ENCODE measurements around the gene BUD13. TPM values are rescaled to one million over a fixed set of nuclear protein-coding genes. Genes with fewer than 3 reads are reported as not detected.

The BUD13 gene
- total and polyA plus RNA-seq, 2 of the 13 experiments (the other 11 are each of a cell fraction or from before 2014, with no cell fraction given), result 13.3 to 25.9 TPM

DNA sequence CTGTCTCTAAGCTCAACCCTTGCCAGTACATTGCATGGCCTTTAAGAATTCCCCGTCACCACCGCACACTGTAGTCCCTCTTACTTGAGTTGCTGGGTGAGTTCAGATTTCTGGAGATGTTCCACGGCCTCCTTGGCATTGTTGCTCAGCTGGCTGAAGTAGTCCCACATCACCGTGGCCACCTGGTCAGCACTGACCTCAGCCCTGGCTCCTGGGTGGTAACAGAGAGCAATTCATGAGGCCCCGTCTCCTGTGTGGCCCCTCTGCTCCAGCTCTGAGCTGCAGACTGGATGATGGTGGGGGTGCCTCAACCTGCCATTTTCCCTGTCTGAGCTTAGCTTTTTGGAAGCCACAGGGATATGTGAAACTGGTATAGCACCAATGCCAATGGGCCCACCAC is 49.8 kb upstream of the BUD13 start:
- Histone ChIP-seq H2AFZ (ENCODE audit: low read length) (no peak overlapping the region), H3K9me3 (ENCODE audit: low read length) (no peaks in the 10 kb centered on the region), H4K20me1 (ENCODE audit: insufficient read depth, low read length) (no peaks in the 10 kb centered on the region), H3K36me3 (replicated peaks in 1 of 2; ENCODE audit: control insufficient read depth in 1 of 2, insufficient read depth in 2 of 2, low read length in 2 of 2) (no peaks in the 10 kb centered on the region), H3K27me3 (ENCODE audit: control insufficient read depth in 1 of 2, insufficient read depth in 2 of 2, low read length in 2 of 2) (no peaks in the 10 kb centered on the region), H3K27ac (ENCODE audit: extremely low read length, insufficient read depth, low read length) (no peak overlapping the region), H3K4me3 (replicated peaks in 1 of 3; ENCODE audit: insufficient read depth in 1 of 3, low read depth in 2 of 3, low read length in 3 of 3) (no peak overlapping the region), H3K79me2 (ENCODE audit: insufficient read depth, low read length) (no peaks in the 10 kb centered on the region), H3K4me1 (ENCODE audit: insufficient read depth, low read length) (peaks cover 61% of the 10 kb centered on the region), H3K9ac (ENCODE audit: insufficient read depth, low read depth, low read length) (no peak overlapping the region), H3K4me2 (ENCODE audit: low read depth, low read length) (no peak overlapping the region)
- intact Hi-C loops (cut with micrococcal nuclease; ENCODE audit: unreplicated experiment) (no loop called here), in situ Hi-C loops (cut with HindIII; ENCODE audit: extremely low pct_ligation_motif_present, low pct_unique_long_range_greater_than_20kb) (no loop called here)
- FAIRE-seq (no peak), ATAC-seq (no peak), DNase-seq (ENCODE audit: low spot score) (no peak)
- 80% methylated on average over 3 of the region's 5 CpGs for WGBS (ENCODE audit: low lambda C conversion rate)
- CTCF ChIA-PET (ENCODE audit: low intra/inter-chr PET ratio, low total read pairs), result no interaction called here
- POLR2A ChIA-PET, result interaction anchor here (8.7 to 18.4 kb wide), 4 partner anchors 9 to 29 kb away, joined by 105 to 1365 read pairs (median 570); partner anchors contain the start of genes APOA1, APOA5 and ZPR1
- no TSS peak for BruUV-seq (replicated peaks)
- no peak for TF ChIP-seq EEA1 (CRISPR knock-in tag; IDR thresholded peaks at IDR 0.05; ENCODE audit: borderline replicate concordance)
- TF ChIP-seq ZNF598 (CRISPR knock-in tag; IDR thresholded peaks at IDR 0.05; ENCODE audit: borderline replicate concordance), result 0 out of 2 replicates have a peak, but pooled peaks have one; percentile 68

GRCh38 chr11:116821050-116821918 is 48.5 kb upstream of the BUD13 start:
- Histone ChIP-seq H4K20me1 (ENCODE audit: insufficient read depth, low read length) (no peaks in the 10 kb centered on the region), H3K27ac (ENCODE audit: extremely low read length, insufficient read depth, low read length) (no peak overlapping the region), H3K79me2 (ENCODE audit: insufficient read depth, low read length) (no peaks in the 10 kb centered on the region), H3K27me3 (ENCODE audit: control insufficient read depth in 1 of 2, insufficient read depth in 2 of 2, low read length in 2 of 2) (no peaks in the 10 kb centered on the region), H3K4me3 (replicated peaks in 1 of 3; ENCODE audit: insufficient read depth in 1 of 3, low read depth in 2 of 3, low read length in 3 of 3) (no peak overlapping the region), H3K4me1 (ENCODE audit: insufficient read depth, low read length) (peaks cover 61% of the 10 kb centered on the region), H2AFZ (ENCODE audit: low read length) (no peak overlapping the region), H3K4me2 (ENCODE audit: low read depth, low read length) (no peak overlapping the region), H3K9me3 (ENCODE audit: low read length) (no peaks in the 10 kb centered on the region), H3K9ac (ENCODE audit: insufficient read depth, low read depth, low read length) (no peak overlapping the region), H3K36me3 (replicated peaks in 1 of 2; ENCODE audit: control insufficient read depth in 1 of 2, insufficient read depth in 2 of 2, low read length in 2 of 2) (no peaks in the 10 kb centered on the region)
- BruUV-seq (replicated peaks), result no TSS peak
- 96% methylated on average over 46 of the region's 51 CpGs for WGBS (ENCODE audit: low lambda C conversion rate)
- FAIRE-seq (no peak), ATAC-seq (no peak), DNase-seq (ENCODE audit: low spot score) (no peak)
- POLR2A ChIA-PET, result interaction anchor here (1.1 to 18.4 kb wide), 7 partner anchors 8 to 28 kb away, joined by 4 to 1365 read pairs (median 10); partner anchors contain the start of genes APOA1, APOA5, APOC3 and ZPR1
- intact Hi-C loops (cut with micrococcal nuclease; ENCODE audit: unreplicated experiment), result no loop called here
- CTCF ChIA-PET (ENCODE audit: low intra/inter-chr PET ratio, low total read pairs), result no interaction called here
- in situ Hi-C loops (cut with HindIII; ENCODE audit: extremely low pct_ligation_motif_present, low pct_unique_long_range_greater_than_20kb), result no loop called here
- no peak for TF ChIP-seq HOMEZ (CRISPR knock-in tag; IDR thresholded peaks at IDR 0.05; ENCODE audit: low read depth)

All from HepG2 (cell line).